Activated CD4-positive, CD25-positive, alpha-beta regulatory T cell (primary cell): Measurements from ENCODE around the gene PTGES2.

Experiments
- DNase-seq, 4 experiments: peaks; one replicate each; lab custom pipeline; 2025; lab: John Stamatoyannopoulos, UW

The PTGES2 gene

DNA sequence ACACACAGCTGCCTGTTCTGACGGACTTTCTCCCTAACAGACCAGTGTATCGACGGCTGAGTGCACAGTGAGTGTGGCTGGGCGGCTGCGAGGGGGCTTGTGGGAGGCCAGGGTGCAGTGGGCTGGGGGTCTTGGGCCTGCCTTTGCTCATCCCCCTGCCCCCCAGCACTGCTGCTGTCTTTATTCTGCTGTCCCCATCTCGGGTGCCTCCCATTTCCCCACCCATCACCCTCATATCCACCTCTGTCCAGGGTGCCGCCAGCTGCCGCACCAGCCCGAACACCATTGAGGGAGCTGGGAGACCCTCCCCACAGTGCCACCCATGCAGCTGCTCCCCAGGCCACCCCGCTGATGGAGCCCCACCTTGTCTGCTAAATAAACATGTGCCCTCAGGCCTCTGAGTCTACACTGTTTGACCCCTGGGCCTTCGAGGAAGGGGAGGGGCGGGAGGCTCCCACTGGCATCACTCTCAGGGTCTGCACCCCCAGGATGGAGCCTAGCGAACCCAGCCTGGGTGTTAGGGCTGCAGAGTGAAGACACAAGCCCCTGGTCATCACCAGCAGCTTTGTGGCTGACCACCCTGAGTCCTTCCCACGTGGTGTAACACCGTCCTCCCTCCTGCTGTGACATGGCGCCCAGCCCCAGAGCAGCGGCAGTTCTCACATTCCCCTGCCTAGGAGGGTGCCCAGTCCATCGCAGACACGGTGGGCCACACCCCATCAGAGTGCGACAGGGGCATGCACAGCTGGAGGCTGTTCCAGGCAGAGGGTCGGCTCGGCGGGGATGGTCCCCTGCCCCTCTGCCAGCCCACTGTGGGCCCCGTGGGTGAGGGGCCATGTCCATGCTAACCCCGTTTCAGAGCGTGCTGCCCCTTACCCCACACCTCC, 25.8 kb upstream of the PTGES2 start:
- DNase-seq: no peak

DNA sequence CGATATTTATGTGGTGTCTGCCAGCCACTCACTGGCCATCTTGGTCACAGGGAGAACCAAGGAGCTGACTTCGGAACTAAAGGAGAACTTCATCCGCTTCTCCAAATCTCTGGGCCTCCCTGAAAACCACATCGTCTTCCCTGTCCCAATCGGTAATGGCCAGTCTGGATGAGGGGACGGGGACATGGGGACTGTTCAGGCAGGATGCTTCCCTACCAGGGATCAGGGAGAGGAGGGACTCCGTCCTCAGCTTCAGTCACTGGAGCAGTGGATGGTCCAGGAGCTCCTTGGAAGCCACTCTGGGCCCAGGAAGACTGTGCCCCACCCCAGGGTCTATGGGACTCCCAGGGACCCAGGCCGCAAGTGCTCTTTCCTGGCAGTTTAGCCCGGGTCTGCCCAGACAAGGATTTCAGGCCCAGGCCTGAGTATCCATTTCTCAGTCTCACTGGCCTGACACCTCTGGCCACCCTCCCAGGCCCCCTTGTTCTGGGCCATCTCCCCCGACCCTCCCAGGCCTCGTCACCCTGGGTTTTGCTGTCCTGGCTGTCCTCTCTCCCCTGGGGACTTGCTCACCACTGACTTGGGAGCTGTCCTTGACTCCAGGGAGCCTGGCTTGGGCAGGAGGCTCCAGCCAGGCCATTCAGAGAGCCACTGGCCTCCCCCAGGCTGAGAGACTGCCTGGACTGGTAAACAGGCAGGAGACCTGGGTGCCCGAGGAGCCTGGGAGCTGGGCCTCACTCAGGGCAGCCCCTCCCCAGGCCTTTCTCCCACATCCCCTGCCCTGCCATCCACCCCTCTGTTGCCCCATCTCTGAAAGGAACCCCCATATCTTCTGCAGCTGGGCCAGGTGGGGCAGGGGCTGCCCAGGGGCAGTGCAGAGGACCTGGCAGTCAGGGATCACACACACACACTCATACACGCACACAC, 24.9 kb upstream of the PTGES2 start:
- DNase-seq: no peak

DNA sequence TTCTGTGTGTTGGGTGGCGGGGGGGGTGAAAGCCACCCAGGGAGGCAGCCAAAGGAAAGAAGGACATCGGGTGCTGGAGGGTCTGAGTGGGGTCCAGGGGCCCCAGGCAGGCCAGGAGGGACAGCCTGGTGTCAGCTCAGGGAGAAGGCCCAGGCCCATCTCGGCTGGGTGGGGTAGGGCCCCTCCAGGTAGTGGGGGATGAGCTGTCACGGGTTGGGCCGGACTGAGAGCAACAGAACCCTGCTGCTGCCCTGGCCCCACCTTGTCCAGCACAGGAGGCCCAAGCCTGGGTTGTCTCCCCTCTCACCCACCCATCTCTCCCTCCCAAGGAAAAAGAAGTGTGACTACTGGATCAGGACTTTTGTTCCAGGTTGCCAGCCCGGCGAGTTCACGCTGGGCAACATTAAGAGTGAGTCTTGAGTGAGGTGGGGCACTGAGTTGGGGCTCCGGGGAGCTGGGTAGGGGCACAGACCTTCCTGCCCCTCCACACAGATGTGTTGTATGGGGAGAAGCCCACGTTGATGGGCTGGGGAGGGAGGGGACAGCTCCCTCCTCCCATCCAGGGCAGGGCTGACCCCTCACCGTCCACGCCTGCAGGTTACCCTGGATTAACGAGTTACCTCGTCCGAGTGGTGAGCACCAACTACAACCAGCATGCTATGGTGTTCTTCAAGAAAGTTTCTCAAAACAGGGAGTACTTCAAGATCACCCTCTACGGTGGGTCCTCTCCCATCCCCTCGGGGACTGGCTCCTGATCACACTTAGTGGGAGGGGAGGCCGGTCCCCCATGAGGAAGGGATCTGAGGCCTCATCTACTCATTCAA, 24.0 kb upstream of the PTGES2 start:
- no peak for DNase-seq

DNA sequence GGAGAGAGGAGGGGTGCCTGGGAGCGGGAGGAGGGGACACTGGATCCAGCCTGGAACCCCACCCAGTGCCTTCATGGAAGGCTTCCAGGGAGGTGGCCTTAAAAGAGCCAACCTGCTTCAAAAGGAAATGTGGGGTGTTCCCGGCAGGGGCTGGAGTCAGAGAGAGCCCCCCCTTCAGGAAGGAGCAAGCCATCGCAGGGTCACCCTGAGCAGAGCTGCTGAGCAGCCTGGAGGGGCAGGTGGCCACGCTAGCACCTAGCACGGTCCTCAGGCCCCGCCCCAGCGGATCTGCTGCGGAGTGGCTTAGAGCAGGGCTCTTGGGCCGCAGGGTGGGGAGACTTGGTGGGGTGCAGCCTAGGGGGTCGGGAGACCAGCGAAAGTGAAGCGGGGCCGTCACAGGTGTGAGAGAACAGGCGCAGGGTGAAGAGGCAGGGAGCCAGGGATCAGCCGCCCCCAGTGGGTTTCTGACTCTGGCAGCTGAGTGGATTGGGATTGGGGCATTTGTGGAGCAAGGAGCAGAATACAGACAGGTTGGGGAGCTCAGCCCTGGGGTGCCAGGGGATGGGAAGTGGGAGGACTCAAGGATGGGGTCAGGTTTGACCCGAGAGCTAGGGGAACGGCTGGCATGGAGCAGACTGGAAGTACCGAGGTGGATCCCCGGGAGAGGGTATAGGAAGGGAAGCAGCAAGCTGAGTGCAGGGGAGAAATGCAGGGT, 23.2 kb upstream of the PTGES2 start:
- no peak for DNase-seq

DNA sequence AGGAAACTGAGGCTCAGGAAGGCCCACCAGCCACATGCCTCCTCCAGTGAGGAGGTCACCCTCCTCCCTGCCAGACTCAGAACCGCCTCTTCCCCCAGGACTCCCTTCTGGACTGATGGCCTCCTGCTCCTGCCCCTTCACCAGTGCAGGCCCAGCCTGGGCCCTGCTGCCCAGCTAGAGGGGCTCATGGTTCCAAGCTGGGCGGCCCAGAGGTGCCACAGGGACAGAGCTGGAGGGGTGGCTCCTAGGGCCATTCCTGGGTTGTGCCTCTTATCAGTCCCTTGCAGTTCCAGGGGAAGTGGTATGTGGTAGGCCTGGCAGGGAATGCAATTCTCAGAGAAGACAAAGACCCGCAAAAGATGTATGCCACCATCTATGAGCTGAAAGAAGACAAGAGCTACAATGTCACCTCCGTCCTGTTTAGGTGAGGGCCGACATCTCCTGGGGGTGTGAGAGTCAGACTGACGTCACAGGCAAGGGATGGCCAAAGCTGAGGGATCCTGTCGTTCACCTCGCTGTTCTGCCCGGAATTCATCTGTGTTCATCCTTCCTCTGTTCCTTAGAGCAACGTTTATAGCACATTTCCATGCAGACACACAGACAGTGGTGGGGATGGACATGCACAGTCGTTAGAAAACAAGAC, 22.5 kb upstream of the PTGES2 start:
- DNase-seq: no peak

DNA sequence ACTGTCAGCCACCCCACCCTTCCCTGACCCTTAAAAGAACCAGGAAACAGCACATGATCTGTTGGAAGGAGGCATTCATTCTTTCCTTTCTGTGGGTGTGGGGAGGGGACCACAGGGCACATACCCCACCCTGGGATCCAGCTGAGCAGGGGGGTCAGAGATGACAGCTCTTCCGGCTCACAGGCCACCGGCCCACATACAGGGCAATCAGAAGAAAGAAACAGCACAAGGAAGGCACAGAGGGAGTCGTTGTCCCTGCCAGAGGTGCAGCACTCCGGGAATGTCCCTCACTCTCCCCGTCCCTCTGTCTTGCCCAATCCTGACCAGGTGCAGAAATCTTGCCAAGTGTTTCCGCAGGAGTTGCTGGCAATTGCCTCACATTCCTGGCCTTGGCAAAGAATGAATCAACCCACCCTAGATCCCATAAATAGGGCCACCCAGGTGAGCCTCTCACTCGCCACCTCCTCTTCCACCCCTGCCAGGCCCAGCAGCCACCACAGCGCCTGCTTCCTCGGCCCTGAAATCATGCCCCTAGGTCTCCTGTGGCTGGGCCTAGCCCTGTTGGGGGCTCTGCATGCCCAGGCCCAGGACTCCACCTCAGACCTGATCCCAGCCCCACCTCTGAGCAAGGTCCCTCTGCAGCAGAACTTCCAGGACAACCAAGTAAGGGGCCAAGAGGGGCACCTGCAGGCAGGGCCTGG, 21.6 kb upstream of the PTGES2 start, which contains the start of gene LCN2:
LCN2 (plus strand) TSS at position 453 of the 701 bp plus-strand sequence; CDS start at position 526, 73 bp downstream.
- DNase-seq: no peak

DNA sequence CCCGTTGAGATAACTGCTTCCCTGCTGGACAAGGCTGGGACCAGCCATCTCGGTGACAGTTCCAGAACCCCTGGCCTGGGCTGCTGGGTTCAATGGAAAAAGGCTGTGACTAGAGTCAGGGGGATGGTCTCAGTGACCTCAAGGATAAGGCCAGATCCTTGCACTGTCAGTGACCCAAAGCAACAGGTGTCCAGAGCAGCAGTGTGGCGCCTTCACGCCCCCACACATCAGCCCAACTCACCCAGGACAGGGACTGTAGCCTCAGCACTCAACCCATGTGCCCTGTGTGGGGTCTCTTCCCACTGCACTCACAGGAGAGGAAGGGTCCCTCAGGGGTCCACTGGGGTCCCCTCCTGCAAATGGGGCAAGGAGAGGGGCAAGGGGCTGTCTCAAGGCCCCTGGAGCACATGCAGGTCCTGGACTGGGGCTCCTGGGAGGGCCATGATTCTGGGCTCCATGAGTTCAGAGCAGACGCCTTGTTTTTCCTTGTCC, 21.0 kb upstream of the PTGES2 start:
- no peak for DNase-seq

DNA sequence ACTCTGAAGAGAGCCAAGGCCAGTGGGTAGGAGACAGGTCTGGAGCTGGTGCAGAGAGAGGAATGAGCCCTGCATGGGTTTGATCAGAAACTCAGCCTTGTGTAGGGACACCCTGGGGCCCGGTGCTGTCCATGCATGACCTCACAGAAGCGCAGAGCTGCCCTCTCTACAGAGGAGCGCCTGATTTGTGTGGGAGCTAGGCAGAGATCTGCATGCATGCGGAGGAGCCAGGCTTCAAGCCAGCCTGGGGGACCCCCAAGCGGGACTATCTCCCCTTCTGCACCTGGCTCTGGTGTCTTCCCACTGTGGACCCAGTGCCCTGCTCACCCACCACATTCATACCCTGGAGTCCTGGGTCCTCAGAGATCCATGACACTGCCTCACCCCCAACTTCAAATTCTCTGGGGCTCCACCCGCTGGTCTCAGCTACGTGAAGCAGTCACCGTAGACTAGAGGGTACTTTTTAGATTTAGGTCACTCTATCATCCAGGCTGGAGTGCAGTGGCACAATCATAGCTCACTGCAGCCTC, 19.1 kb upstream of the PTGES2 start:
- no peak for DNase-seq

DNA sequence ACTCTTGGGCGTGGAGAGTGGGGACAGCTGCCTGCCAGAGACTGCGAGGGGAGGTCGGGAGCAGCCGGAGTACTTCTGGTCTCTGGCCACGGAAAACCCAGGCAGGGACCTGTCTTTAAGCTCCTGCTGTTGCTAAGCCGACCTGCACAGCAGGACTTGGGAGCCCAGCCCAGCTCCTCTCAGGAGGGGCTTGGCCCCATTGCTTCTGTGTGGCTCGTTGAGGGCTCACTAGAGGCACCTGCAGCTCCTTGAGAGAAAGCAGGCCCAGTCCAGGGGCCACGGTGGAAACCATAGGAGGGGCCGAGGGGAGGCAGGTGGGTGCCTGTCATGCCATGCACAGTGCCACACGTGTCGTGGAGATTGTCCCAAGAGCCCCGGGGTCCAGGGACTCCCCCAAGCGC, 18.4 kb upstream of the PTGES2 start:
- DNase-seq: no peak

DNA sequence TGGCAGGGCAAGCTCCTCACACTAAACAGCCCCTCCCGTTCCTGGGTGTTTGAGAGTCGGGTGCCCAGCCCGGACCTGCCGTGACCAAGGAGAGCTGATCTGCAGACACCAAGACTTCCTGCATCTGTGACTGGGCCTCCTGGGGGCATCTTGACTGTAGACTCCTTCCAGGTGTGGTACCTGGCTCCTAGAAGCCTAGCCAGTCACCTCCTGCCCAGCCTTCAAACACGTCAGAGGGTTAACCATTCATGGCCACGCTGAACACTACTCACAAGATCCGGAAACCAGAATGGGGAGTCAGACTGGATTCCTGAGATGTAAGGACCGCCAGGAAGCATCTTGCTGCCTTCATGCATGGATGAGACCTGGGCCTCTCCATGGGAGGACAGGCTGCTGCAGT, 18.0 kb upstream of the PTGES2 start:
- DNase-seq: no peak

DNA sequence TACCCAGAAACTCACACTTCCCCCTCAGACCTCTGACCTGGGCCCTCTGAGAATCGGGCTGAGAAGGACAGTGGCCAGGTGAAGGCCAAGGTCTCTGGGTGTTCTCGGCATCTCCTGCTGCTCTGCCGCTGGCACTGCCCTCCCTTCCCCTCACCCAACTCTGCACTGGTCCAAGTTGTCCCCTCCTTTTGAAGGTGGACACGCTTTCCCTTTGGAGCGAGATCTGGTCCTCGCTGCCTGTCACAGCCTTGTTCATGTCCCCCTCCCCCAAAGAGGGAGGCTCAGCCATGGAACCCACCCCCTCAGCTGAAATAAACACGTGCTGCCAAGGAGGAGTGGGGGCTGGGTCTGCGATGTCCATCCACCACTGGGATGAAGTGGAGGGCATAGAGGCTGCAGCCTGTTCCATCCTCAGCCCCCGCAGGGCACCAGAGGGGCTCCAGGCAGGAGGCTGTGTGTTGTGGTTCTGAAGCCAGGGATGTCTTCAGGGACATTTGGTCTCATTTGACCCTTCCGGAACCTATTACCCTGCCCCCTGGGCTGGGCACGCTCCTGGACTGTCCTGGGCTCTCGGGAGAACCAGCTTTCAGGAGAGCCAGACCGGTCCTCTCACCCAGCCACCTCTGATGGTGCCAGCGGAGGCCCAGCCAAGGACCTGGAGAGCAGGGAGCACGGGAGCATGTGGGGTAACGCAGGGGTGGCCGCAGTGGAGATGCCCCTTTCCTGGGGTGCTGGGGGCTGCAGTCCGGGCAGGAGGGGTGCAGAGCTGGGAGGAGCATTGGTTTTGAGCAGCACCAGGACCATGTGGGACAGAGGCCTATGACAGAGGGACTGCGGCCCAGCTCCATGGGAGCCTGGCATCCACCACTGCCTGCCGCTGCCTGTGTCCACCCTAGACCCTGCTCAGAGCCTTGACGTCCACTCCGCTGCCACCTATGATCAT, 17.0 kb upstream of the PTGES2 start:
- DNase-seq: no peak

DNA sequence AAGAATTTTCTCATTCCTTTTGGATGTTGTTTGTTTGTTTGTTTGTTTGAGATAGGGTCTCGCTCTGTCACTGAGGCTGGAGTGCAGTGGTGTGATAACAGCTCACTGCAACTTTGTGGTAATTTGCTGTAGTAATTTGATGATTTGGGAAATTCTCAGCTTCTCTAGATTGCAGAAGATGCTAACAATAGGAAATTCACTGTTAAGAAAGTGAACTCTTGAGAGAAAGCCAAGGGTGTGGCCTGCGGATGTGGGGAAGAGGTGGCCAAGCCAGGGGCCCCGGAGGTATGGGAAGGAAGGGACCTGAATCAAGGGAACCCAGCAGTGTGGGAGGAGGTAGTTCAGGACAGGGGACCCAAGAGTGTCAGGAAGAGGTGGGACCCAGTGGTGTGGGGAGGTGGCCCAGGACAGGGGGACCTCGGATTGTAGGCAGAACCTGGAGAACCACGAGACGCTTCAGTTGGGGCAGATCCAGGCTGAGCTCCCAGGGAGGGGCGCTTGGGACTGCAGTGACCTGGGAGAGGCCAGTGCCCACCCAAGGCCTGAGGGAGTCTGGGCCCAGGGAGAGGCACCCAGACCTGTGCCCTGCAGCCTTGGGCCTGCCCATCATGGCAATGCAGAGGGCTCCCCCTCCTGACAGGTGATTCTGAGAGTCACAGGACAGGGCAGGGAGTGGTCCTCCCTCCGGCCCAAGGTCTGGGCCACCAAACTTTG, 16.2 kb upstream of the PTGES2 start:
- DNase-seq: no peak

DNA sequence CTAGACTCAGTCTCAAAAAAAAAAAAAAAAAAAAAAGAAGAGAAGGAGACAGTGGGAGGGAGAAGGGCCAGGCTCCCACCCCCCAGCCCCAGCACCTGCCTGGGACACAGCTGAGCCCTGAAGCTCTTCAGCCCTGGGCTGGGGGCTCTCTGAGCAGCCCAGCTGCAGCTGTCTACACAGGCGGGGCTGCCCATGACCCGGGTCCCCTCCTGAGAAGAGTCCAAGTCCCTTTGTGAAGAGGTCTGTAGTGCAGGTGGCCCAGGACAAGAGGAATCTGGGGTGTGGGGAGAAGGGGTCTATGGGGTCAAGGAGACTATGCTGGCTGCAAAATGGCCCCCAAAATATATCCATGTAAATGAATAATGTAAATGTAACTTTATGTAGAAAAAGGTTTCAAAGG, 15.1 kb upstream of the PTGES2 start:
- no peak for DNase-seq

DNA sequence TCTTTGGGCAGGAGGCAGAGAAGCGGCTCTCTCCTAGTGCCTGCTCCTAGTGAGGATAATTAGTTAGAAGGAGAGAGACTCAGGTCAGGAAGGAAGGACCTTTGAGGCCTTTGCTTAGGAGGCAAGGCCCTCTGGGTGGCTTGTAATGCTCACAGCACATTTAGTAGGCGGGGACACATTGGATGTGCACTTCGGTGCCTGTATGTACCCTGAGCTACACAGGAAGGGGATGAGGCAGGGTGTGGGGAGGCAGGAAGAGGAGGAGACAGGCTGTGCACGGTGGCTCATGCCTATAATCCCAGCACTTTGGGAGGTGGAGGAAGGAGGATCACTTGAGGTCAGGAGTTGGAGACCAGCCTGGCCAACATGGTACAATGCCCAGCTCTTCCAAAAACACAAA, 14.5 kb upstream of the PTGES2 start:
- DNase-seq: no peak

DNA sequence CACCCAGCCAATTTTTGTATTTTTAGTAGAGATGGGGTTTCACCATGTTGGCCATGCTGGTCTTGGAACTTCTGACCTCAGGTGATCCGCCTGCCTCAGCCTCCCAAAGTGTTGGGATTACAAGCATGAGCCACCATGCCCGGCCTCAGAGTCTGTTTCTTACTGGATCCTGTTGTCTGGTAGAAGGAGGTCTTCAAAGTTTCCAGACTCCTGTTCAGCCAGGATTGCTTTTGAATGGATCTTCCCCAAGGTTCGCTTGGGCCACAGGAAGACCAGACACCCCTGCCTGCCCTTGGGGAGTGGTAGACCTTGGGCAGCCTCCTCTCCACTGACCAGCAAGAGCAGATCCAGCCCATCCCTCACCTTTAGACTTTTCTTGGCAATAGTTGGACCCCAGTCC, 14.1 kb upstream of the PTGES2 start:
- no peak for DNase-seq

DNA sequence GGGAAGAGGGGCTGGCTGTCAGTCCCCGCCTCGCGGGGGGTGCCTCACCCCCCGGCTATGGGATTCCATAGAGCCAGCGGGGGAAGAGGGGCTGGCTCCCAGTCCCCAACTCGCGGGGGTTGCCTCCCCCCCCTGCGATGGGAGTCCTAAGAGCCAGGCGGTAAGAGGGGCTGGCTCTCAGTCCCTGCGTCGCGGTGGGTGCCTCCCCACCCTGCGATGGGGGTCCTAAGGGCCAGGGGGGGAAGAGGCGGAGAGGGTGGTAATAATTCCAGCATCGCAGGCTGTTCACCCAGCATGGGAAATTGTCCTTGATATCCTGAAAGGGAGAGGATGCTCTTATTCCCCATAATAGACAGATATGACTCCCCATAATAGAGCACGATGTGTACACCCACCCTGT, 12.1 kb upstream of the PTGES2 start:
- DNase-seq: no peak

DNA sequence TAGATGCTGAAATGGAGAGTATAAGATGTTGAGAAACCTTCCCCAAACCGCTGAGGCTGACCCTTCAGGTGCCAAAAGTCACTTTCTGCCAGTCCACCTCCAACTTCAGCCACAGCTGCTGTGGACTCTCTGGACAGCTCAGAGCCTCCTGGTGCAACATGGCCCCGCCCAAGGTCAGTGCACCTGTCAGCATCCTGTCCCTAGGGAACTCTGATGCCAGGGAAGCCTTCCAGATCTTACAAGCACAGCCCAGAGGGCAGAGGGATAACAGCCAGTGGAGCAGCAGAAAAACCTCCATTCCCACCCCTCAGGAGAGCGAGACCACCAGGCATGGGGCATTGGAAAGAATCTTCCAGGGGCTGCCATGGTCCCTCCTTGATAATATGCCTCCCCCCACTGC, 10.5 kb upstream of the PTGES2 start:
- no peak for DNase-seq
